ENCODE data around the gene KRTAP5-5.
"Not testable (repeated sequence)": the region's sequence is repeated elsewhere in the genome, so short reads cannot be mapped to it uniquely, and the experiment has no call there.

Gene KRTAP5-5

GRCh38 chr11:1607901-1608300 lies 21.7 kb upstream of the KRTAP5-5 start:
- not testable (repeated sequence) for DNase-seq

DNA sequence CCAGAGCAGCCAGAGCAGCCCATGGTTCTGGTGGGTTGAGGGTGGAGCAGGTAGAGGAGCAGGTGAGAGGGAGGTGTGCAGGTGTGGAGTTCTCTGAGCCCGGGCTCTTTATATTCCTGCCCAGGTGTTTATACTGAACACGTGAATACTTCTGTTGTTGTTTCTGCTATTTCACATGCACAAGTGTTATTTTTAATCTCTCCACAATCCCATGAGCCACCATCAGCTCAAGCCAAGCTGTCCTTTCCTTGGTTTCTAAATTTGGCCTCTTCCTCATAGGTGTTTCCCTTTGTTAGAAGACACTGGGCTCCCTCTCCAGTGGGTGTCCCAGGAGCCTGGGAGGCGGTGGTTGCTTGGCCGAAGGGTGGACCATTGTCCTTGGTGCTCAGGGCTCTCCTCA lies 21.2 kb upstream of the KRTAP5-5 start, which contains the start of gene KRTAP5-3:
Gene KRTAP5-3 (minus strand): TSS at position 101 of the 400 bp plus-strand sequence. CDS start 78 bp downstream, at position 23.
- DNase-seq, result no peak

DNA sequence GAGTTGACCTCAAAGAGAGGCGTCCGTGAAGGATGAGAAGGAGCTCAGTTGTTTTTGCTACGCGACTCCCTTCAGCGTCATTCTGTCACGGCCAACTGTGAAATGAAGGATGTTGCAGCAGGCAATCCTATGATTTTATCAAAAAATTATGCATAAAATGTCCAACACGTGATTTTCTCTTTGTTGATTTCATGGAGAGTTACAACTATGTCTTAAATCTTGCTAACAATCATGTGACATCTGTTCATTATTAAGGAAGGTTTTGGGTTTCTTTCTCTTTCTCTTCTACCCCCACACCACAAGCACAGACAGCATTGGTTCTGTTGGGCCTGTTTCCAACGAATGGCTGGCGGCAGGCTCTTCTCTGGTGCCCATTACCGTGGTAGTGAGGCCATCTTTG lies 11.3 kb upstream of the KRTAP5-5 start:
- DNase-seq, result no peak

DNA sequence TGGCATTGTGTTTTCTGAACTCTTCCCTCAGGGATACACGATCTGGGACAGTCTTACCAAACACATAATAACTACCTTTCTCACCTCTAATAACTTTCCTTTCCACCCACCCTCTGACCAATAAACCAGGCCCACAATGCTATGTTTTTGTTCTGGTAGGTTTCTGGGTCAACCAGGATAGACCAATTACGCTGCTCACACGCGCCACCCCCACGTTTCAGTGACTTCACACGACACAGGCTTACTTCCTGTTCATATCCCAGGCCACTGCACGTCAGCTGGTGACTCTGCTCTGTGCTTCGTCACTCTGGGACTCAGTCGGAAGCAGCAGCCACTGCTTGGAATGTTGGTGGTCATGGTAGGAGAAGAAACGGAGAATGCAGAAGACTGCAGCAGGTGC lies 10.1 kb upstream of the KRTAP5-5 start:
- DNase-seq, result no peak

DNA sequence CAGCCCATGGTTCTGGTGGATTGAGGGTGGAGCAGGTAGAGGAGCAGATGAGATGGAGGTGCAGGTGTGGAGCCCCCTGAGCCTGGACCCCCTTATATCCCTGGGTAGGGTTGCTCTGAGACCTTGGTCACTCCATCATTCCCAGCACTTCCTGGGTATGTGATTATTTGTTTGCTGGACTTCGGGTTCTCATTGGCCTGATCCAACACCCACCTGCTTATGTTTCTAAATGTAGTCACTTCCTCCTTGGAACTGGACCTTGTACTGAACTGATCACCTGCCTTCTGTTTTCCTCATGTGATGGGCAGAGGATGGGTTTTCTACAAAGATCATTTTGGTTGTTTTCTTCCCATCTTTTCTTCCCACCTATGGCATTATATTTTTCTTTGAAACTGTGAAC lies 7.5 kb upstream of the KRTAP5-5 start, which contains the start of gene KRTAP5-4:
Gene KRTAP5-4 (minus strand): TSS at position 53 of the 400 bp plus-strand sequence. CDS start 45 bp downstream, at position 8.
- no peak for DNase-seq

DNA sequence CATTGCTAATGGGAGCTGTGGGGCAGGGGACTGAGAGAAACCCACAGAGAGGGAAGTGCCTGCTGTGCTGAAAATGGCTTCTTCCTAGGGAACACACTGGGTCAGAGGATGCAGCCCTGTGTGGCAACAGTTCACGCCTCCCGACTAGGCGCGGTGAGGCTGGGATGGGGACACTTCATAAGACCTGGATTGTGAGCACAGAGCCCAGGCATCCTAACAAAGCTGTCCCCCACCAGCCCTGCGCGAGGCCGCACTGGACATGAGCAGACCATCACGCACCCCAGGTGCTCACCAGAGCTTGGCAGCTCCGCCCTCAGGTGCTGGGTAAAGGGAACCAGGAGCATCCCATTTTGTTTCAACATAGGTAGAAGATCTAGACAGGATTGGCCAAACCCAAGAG lies 5.9 kb upstream of the KRTAP5-5 start:
- DNase-seq, result no peak

- no peak for DNase-seq
These were observed 5.0 kb upstream of the KRTAP5-5 start for GRCh38 chr11:1624621-1625020.

- no peak for DNase-seq
These were observed 4.0 kb upstream of the KRTAP5-5 start for GRCh38 chr11:1625541-1625940.

GRCh38 chr11:1628506-1629325 lies 859 bp upstream of the KRTAP5-5 start:
- DNase-seq, result peak; percentile 47

DNA sequence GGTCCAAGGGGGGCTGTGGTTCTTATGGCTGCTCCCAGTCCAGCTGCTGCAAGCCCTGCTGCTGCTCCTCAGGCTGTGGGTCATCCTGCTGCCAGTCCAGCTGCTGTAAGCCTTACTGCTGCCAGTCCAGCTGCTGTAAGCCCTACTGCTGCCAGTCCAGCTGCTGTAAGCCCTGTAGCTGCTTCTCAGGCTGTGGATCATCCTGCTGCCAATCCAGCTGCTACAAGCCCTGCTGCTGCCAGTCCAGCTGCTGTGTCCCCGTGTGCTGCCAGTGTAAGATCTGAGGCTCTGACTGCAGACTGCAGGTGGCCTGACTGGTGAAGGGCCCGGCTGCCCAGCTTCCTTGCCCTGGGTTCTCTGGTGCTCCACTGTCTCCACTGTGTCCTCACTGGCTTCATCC lies 696 bp downstream of the KRTAP5-5 start:
- no peak for DNase-seq

DNA sequence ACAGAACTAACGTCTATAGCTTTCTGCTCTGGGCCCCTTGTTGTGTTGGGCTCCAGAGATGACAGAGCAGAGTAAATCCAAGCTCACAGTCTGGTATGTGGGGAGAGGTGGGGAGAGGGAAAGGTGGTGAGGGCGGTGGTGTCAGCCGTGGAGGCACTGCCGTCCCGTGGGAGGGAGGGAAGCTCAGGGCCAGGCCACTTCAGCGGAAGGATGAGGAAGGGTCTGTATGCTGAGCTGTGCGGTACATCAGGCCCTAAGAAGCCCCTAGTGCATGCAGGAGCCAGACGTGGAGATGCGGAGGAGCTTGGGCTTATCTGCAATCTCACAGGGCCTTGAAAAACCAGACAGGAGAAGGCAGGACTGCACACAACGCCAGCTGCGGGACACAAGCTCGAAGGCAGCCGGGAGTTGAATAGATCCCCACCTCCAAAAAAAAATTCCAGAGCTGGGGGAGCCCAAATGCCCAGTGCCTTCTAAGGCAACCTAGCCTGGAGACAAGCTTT lies 1.5 kb downstream of the KRTAP5-5 start:
- DNase-seq, result no peak

DNA sequence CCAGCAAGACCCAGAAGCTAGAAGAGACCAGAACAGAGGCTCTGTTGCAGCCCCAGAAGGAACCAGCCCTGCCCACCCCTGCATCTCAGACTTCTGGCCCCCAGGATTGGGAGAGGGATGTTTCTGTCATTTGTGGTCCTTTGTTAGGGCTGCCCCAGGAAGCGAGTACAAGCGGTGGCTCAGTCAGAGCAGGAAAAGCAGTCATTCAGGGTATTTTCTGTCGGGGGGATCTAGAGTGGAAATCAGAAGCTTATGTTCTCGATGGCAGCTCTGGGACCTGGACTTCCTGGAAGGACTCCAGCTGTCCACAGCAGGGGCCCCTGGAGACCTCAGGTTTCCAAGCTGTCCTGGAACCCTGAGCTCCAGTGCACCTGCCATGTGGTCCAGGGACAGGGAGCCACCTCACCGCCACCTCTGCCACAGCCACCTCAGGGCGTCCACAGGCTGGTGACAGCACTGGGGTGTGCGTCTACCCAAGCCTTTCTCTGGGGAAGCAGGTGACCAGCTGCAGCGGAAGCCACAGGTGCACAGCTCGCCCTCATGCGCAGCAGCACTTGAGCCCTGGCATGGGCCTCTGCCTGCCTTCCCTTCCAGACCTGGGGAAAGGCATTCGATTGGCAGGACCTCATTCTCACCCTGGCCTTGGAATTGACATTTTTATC lies 2.6 kb downstream of the KRTAP5-5 start:
- DNase-seq, result no peak

- DNase-seq, result no peak
These were observed 4.3 kb downstream of the KRTAP5-5 start for GRCh38 chr11:1633864-1634263.

GRCh38 chr11:1636291-1636950 lies 6.8 kb downstream of the KRTAP5-5 start:
- no peak for DNase-seq

DNA sequence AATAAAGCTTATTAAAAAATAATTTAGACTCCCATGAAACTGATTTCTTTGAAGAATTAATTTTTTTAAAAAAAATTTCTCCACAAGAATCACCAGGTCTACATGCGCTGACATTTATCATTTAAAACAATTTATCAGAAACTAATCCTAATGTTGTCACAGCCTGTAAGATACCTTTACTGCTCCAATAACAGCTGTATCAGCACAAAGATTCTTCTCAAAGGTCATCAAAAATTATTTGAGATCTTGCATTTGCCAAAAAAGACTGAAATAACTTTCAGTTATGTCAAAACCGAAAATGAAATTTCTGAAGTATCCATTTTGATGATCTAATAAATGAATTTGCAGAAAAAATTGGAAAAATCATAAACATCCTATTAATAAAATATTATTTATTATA lies 8.1 kb downstream of the KRTAP5-5 start:
- no peak for DNase-seq

DNA sequence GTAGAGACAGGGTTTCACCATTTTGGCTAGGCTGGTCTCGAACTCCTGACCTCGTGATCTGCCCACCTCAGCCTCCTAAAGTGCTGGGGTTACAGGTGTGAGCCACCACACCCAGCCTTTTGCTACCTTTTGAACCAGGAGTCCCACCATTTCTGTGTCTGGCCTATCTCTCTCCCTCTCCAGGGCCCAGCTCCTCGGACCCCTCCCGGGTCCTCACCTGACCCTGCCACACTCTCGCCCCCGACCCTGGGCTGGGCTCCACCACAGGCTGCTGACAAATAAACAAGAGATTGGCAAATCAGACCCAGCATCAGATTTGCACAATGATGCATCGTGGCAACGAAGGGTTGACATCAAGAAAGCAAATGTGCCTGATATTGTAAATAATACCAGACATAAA lies 8.8 kb downstream of the KRTAP5-5 start:
- DNase-seq, result no peak

GRCh38 chr11:1639102-1639620 lies 9.6 kb downstream of the KRTAP5-5 start:
- DNase-seq, result no peak

DNA sequence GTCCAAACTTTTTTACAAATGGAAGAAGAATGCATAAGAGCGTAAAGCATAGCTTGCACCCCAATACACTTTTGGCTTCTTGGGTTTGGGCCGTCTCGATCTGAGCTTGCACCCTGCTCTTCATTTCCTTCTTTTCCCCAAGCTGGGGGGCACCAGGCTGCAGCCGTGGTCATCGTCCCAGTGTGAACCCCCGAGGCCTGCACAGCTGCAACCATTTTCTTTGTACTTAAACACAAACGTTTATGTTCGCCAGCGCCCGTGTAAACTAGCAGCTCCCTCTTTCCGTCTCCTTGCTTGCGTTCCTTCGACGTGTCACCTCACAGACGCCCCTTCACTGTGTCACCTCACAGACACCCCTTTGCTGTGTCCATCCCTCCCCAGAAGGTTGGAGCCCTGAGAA lies 10.1 kb downstream of the KRTAP5-5 start:
- DNase-seq, result no peak

DNA sequence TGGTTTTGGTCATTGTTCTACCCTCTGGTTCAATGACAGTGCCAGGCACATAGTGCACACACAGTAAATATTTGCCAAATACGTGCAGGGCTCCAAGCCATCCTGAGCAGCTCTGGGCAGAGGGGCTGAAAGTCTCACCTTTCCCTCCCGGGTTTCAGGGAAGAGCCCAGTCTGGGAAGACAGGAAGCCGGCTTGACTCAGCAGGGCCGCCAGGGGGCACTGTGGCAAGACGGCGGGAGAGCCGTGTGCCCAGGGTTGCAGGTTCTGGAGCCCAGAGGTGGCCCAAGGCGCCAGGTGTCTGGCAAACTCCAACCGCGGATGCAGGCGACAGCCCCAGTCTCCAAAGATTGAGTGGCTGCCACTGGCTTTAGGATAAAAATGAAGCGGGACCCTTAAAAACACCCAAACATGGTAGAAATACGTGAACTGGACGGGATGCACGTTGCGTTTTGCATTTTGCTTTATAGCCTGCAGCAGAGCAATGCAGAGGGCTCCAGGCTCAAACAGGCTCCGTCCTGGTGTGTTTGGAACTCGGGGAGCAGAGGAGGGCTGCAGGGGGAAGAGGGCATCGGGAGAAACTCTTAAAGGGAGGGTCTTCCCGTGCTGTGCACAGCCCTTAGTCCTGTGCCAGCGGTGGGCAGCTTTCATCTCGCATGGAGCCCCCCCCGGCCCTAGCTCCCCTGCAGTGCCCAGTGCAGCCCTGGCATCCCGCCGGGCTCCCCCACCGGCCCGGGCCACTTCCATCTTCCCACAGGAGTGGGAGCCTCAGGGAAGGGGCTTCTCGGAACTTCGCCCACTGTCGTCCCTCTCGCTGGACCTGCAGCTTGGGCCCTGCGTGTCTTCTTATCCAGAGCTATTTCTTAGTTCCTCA lies 10.7 kb downstream of the KRTAP5-5 start:
- no peak for DNase-seq

DNA sequence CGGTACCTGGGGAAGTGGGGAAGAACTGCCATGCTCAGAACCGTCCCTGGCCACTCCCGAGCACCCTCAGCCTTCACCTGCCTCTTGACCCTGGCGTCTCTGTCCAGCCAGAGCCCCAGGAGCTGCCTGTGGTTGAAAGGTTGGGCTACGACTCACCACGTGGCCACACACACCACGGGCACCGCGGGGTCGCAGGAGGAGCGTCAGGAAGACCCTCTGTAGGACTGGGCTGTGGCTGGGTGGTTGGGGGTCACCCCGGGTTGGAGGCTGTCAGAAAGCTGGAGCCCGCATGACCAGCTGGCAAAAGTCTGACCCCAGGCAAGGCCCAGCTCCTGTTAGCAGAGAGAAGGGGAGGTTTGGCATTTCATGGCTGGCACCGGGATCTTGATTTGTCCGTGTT lies 11.5 kb downstream of the KRTAP5-5 start:
- DNase-seq, result no peak

DNA sequence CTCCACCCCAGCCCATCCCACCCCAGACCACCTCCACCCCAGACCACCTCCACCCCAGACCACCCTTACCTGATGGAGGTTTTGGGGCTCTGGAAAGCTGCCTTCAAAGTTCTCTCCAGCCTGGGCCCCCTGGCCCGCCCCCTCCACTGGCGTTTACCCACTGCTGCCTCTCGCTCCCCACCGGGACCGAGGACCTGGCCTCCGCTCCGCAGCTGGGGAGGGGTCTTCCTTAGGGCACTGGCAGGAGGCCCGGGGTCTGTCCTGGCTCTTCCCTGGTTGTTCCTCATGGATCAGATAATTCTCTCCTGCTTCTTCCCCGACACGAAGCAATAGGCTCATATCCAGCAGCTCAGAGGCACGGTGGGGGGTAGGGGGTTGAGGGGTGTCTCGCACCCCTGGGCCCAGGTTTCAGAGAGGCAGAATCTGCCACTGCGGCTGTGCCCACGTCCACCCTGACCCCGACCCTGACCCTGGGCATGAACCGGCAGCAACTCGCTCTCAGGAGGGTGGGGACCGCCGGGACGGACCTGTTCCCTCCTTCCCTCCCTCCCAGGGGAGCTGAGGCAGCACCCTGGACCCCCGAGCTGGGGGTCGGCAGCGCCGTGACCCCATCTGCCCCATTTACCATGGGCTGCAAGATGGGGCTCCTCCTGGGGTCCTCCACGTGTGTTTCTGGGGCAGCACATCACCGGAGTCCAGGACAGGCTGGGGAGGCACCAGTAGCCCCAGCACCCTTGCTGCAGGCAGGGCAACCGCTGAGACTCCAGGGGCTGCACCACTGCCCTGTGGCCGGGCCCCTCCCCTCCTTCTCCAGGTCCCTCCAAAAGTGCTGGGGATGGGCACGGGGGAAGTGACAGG lies 12.9 kb downstream of the KRTAP5-5 start:
- DNase-seq, result no peak

Data from activated effector memory CD4-positive, alpha-beta T cell treated with Interleukin-2 at 50 U/mL for 16 hours (primary cell).